ENCODE measurements around the gene NOP14.

DNA sequence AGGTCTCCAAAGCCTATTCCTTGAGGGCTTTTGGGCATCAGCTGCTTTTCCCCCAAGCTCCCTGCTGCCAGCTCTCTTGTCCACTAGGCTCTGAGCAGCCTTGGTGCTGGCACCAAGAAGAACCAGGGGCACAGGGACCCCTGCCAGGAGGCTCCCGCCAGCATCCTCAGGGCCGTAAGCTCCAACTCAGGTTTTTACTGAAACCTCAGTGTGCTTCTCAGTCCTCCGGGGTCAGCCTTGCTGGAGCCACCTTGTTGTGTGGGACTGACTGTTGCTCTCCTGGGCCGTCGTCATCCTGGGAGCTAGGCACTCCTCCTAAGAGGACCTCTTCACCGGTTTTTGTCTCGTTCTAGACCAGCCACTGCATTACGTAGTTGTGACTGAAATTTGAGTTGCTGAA lies 38.9 kb downstream of the NOP14 start:
- TF ChIP-seq CTCF (conservative IDR thresholded peaks at IDR 0.05; ENCODE audit: low read length) (no peak), EZH2phosphoT487 (IDR thresholded peaks at IDR 0.05; ENCODE audit: borderline replicate concordance, low read depth, low read length) (no peak)

Measured in OCI-LY7 (cell line).